ENCODE measurements around the gene CDK16. TPM values are rescaled to one million over a fixed set of nuclear protein-coding genes. Genes with fewer than 3 reads are reported as not detected.

CDK16 gene
- total and polyA plus RNA-seq, 2 donors (not counting 1 experiment from before 2014, with no cell fraction given), result 57.6 to 104 TPM

DNA sequence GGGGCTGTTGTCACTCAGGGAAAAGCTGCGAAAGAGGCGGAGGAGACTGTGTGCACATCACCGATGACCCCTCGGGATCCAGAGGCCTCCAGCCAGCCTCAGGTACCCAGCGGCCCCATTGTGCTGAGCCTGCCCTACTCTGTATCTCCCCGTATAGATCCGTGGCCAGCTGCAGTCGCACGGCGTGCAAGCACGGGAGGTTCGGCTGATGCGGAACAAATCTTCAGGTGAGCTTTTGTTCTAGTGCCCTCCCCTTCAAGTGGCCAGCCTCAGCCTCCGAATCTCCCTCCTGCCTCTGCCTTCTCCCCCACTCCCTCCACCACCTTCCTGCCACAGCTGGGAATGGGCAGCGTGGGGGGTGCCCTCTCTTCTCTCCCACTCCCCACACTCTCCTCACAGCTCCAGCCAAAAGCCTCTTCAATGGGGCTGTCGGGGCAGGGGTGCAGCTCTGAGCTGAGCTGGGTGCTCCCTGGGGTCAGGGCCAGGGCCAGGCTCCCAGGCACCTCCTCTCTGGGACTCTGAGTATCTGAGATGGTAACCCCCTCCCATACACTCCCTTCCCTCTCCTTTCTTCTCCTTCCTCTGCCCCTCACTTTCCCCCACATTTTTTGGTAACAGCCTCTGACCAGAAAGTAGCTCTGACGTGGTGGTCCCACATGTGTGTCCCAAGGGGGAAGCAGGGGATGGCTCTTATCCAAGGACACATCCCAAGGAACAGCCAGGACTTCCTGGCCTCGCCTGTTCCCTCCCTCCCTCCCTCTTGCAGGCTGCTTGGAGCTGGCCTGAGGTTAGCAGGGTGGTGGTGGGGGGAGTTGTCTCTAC, 45.3 kb upstream of the CDK16 start:
- Histone ChIP-seq H3K36me3 (ENCODE audit: control insufficient read depth, insufficient read depth, low read length) (peaks cover 7% of the 10 kb centered on the region), H3K4me3 (replicated peaks in 1 of 4; ENCODE audit: control extremely low read depth in 1 of 4, insufficient read depth in 1 of 4, low read depth in 3 of 4, low read length in 4 of 4) (no peak overlapping the region)

GRCh38 chrX:47174376-47174775, 44.1 kb upstream of the CDK16 start:
- no peak overlapping the region for H3K9ac ChIP-seq (ENCODE audit: insufficient read depth, low read length)
- H3K4me3 ChIP-seq (replicated peaks in 1 of 4; ENCODE audit: control extremely low read depth in 1 of 4, insufficient read depth in 1 of 4, low read depth in 3 of 4, low read length in 4 of 4), result no peak overlapping the region
- H3K9me3 ChIP-seq (ENCODE audit: control insufficient read depth, insufficient read depth, low read depth, low read length), result no peaks in the 10 kb centered on the region
- H3K27ac ChIP-seq (ENCODE audit: insufficient read depth, low read length), result no peak overlapping the region
- H2AFZ ChIP-seq (ENCODE audit: low read length), result no peak overlapping the region
- H3K79me2 ChIP-seq (ENCODE audit: control insufficient read depth, insufficient read depth, low read length), result no peaks in the 10 kb centered on the region
- H3K27me3 ChIP-seq (ENCODE audit: control insufficient read depth, insufficient read depth, low read length), result no peaks in the 10 kb centered on the region
- no peaks in the 10 kb centered on the region for H3K4me1 ChIP-seq (ENCODE audit: control insufficient read depth, extremely low read depth, insufficient read depth, low read length)
- H3K36me3 ChIP-seq (ENCODE audit: control insufficient read depth, insufficient read depth, low read length), result peaks cover 7% of the 10 kb centered on the region
- no peak overlapping the region for H3K4me2 ChIP-seq (ENCODE audit: extremely low read depth, insufficient read depth, low read length)
- no peak for DNase-seq (ENCODE audit: low read depth in 2 of 2)
- no peaks in the 10 kb centered on the region for H4K20me1 ChIP-seq (ENCODE audit: control insufficient read depth, extremely low read depth, insufficient read depth, low read length)
- TF ChIP-seq EZH2 (IDR thresholded peaks at IDR 0.05; ENCODE audit: low read length, missing control alignments), result no peak
- TF ChIP-seq CTCF (conservative IDR thresholded peaks at IDR 0.05 in 1 of 2, IDR thresholded peaks at IDR 0.05 in 1 of 2; ENCODE audit: low read depth in 1 of 2, low read length in 2 of 2), result no peak

More for the DNA sequence above, 45.3 kb upstream of the CDK16 start:
- Histone ChIP-seq H4K20me1 (ENCODE audit: control insufficient read depth, extremely low read depth, insufficient read depth, low read length) (no peaks in the 10 kb centered on the region), H3K27ac (ENCODE audit: insufficient read depth, low read length) (no peak overlapping the region), H2AFZ (ENCODE audit: low read length) (no peak overlapping the region), H3K9me3 (ENCODE audit: control insufficient read depth, insufficient read depth, low read depth, low read length) (no peaks in the 10 kb centered on the region), H3K9ac (ENCODE audit: insufficient read depth, low read length) (no peak overlapping the region), H3K27me3 (ENCODE audit: control insufficient read depth, insufficient read depth, low read length) (no peaks in the 10 kb centered on the region), H3K79me2 (ENCODE audit: control insufficient read depth, insufficient read depth, low read length) (peaks cover 2% of the 10 kb centered on the region), H3K4me2 (ENCODE audit: extremely low read depth, insufficient read depth, low read length) (no peak overlapping the region), H3K4me1 (ENCODE audit: control insufficient read depth, extremely low read depth, insufficient read depth, low read length) (no peaks in the 10 kb centered on the region)
- TF ChIP-seq CTCF (conservative IDR thresholded peaks at IDR 0.05 in 1 of 2, IDR thresholded peaks at IDR 0.05 in 1 of 2; ENCODE audit: low read depth in 1 of 2, low read length in 2 of 2) (no peak), EZH2 (IDR thresholded peaks at IDR 0.05; ENCODE audit: low read length, missing control alignments) (no peak)
- no peak for DNase-seq (ENCODE audit: low read depth in 2 of 2)

GRCh38 chrX:47174846-47175587, 43.5 kb upstream of the CDK16 start:
- Histone ChIP-seq H3K4me2 (ENCODE audit: extremely low read depth, insufficient read depth, low read length) (no peak overlapping the region), H3K9me3 (ENCODE audit: control insufficient read depth, insufficient read depth, low read depth, low read length) (no peaks in the 10 kb centered on the region), H3K79me2 (ENCODE audit: control insufficient read depth, insufficient read depth, low read length) (no peaks in the 10 kb centered on the region), H3K4me3 (replicated peaks in 1 of 4; ENCODE audit: control extremely low read depth in 1 of 4, insufficient read depth in 1 of 4, low read depth in 3 of 4, low read length in 4 of 4) (no peak overlapping the region), H3K9ac (ENCODE audit: insufficient read depth, low read length) (no peak overlapping the region), H3K36me3 (ENCODE audit: control insufficient read depth, insufficient read depth, low read length) (peaks cover 7% of the 10 kb centered on the region), H3K4me1 (ENCODE audit: control insufficient read depth, extremely low read depth, insufficient read depth, low read length) (no peaks in the 10 kb centered on the region), H2AFZ (ENCODE audit: low read length) (no peak overlapping the region), H3K27ac (ENCODE audit: insufficient read depth, low read length) (no peak overlapping the region), H4K20me1 (ENCODE audit: control insufficient read depth, extremely low read depth, insufficient read depth, low read length) (no peaks in the 10 kb centered on the region), H3K27me3 (ENCODE audit: control insufficient read depth, insufficient read depth, low read length) (no peaks in the 10 kb centered on the region)
- TF ChIP-seq CTCF (conservative IDR thresholded peaks at IDR 0.05 in 1 of 2, IDR thresholded peaks at IDR 0.05 in 1 of 2; ENCODE audit: low read depth in 1 of 2, low read length in 2 of 2) (no peak), EZH2 (IDR thresholded peaks at IDR 0.05; ENCODE audit: low read length, missing control alignments) (no peak)
- DNase-seq (ENCODE audit: low read depth in 2 of 2), result no peak
